ENCODE data around the gene BRMS1L. TPM values are rescaled to one million over a fixed set of nuclear protein-coding genes. Genes with fewer than 3 reads are reported as not detected.
A peak's percentile ranks its signal among the peaks of the same experiment; 100 is the strongest.

BRMS1L gene
- total RNA-seq, 2 experiments from 2014 or later: 5.1 to 5.5 TPM

DNA sequence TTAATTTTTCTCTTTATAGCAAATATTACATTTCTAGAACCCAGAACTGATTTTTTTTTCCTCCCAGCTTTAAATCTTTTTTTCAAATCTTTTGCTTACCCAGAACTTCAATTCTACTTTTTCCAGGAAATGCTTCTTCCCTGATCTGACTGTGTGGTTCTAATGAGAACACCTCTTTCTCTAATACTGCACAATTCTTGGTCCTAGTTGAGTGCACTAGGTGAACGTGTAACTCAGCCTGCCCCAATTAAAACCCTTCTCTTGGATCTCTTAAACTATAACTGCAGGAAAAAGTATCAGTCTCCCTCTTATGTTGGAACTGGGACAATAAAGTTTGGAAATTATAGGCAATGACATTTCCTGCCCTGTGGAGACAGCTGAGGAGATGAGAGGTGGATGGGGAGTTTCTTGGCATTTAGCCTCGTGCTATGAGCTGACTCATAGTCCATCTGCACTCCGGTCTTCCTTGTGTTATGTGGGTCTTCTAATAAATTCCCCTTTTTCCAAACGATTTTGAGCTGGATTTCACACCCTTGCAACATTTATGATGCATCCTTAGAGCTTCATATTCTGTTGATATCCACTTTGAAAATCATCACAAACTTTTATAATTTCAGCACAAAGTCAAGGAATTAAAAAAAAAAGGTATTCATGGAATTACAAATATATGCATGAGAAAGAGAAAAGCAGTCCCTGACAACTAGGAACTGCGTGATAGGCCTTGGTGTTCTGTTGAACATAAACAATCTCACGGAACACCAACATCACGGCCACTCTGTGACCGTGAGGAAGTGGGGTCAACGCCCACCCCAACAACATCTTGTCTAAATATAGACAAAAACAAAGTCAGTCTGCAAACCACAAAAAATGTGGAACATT, 52.4 kb downstream of the BRMS1L start:
- H3K27ac Mint-ChIP-seq: no peak overlapping the region
- no peak overlapping the region for H3K4me3 Mint-ChIP-seq
- CTCF ChIA-PET: interaction anchor here (1.0 to 8.2 kb wide), 3 partner anchors 65 to 496 kb away, joined by 6 to 184 read pairs (median 11); no protein-coding TSS in a partner anchor
- H3K4me1 Mint-ChIP-seq (ENCODE audit: low read depth): peaks cover 13% of the 10 kb centered on the region
- H3K27me3 Mint-ChIP-seq (ENCODE audit: low read depth): no peaks in the 10 kb centered on the region
- ATAC-seq: no peak
- POLR2A ChIA-PET: interaction anchor here (1.1 kb wide), 1 partner anchor 55 kb away, joined by 3 read pairs; no protein-coding TSS in a partner anchor
- H3K9me3 Mint-ChIP-seq (ENCODE audit: insufficient read depth): no peaks in the 10 kb centered on the region
- no peaks in the 10 kb centered on the region for H3K36me3 Mint-ChIP-seq (ENCODE audit: low read depth)
- DNase-seq: no peak

- ChIA-PET POLR2A (interaction anchor here (1.1 kb wide), 1 partner anchor 54 kb away, joined by 3 read pairs; no protein-coding TSS in a partner anchor), CTCF (interaction anchor here (0.8 to 8.2 kb wide), 11 partner anchors 51 to 496 kb away, joined by 3 to 184 read pairs (median 6); partner anchors contain the start of gene BRMS1L)
- DNase-seq: no peak
- Mint-ChIP-seq H3K27ac (no peak overlapping the region), H3K4me3 (no peak overlapping the region), H3K27me3 (ENCODE audit: low read depth) (no peaks in the 10 kb centered on the region), H3K4me1 (ENCODE audit: low read depth) (peaks cover 16% of the 10 kb centered on the region), H3K36me3 (ENCODE audit: low read depth) (no peaks in the 10 kb centered on the region), H3K9me3 (ENCODE audit: insufficient read depth) (no peaks in the 10 kb centered on the region)
- ATAC-seq: no peak
Observed at GRCh38 chr14:35879151-35879648, 53.1 kb downstream of the BRMS1L start.

- no peaks in the 10 kb centered on the region for H3K9me3 Mint-ChIP-seq (ENCODE audit: insufficient read depth)
- ATAC-seq (no peak), DNase-seq (no peak)
- no peak overlapping the region for H3K4me3 Mint-ChIP-seq
- CTCF ChIA-PET: interaction anchor here (0.6 to 8.2 kb wide), 12 partner anchors 28 to 495 kb away, joined by 3 to 184 read pairs (median 4); partner anchors contain the start of gene BRMS1L
- POLR2A ChIA-PET: no interaction called here
- no peak overlapping the region for H3K27ac Mint-ChIP-seq
- H3K36me3 Mint-ChIP-seq (ENCODE audit: low read depth): no peaks in the 10 kb centered on the region
- H3K27me3 Mint-ChIP-seq (ENCODE audit: low read depth): no peaks in the 10 kb centered on the region
- H3K4me1 Mint-ChIP-seq (ENCODE audit: low read depth): peaks cover 16% of the 10 kb centered on the region
Observed at GRCh38 chr14:35879654-35880249, 53.6 kb downstream of the BRMS1L start.

- ATAC-seq: no peak
- H3K4me3 Mint-ChIP-seq: no peak overlapping the region
- CTCF ChIA-PET: interaction anchor here (1.1 to 8.2 kb wide), 6 partner anchors 22 to 493 kb away, joined by 3 to 184 read pairs (median 12); no protein-coding TSS in a partner anchor
- POLR2A ChIA-PET: no interaction called here
- DNase-seq: no peak
- no peaks in the 10 kb centered on the region for H3K9me3 Mint-ChIP-seq (ENCODE audit: insufficient read depth)
- no peaks in the 10 kb centered on the region for H3K27me3 Mint-ChIP-seq (ENCODE audit: low read depth)
- H3K27ac Mint-ChIP-seq: no peak overlapping the region
- H3K36me3 Mint-ChIP-seq (ENCODE audit: low read depth): no peaks in the 10 kb centered on the region
- peaks cover 16% of the 10 kb centered on the region for H3K4me1 Mint-ChIP-seq (ENCODE audit: low read depth)
Observed at GRCh38 chr14:35881280-35881679, 55.1 kb downstream of the BRMS1L start.

GRCh38 chr14:35883677-35884293, 57.6 kb downstream of the BRMS1L start:
- H3K27me3 Mint-ChIP-seq (ENCODE audit: low read depth): no peaks in the 10 kb centered on the region
- CTCF ChIA-PET: interaction anchor here (0.6 to 8.2 kb wide), 27 partner anchors 13 to 490 kb away, joined by 3 to 184 read pairs (median 3); no protein-coding TSS in a partner anchor
- no peaks in the 10 kb centered on the region for H3K9me3 Mint-ChIP-seq (ENCODE audit: insufficient read depth)
- POLR2A ChIA-PET: no interaction called here
- peaks cover 9% of the 10 kb centered on the region for H3K4me1 Mint-ChIP-seq (ENCODE audit: low read depth)
- no peak overlapping the region for H3K4me3 Mint-ChIP-seq
- DNase-seq (peak; percentile 57), ATAC-seq (peak; percentile 49)
- H3K27ac Mint-ChIP-seq: no peak overlapping the region
- no peaks in the 10 kb centered on the region for H3K36me3 Mint-ChIP-seq (ENCODE audit: low read depth)

GRCh38 chr14:35890308-35890707, 64.2 kb downstream of the BRMS1L start:
- CTCF ChIA-PET: no interaction called here
- Mint-ChIP-seq H3K9me3 (ENCODE audit: insufficient read depth) (peaks cover 18% of the 10 kb centered on the region), H3K4me1 (ENCODE audit: low read depth) (no peaks in the 10 kb centered on the region), H3K27ac (no peak overlapping the region), H3K36me3 (ENCODE audit: low read depth) (peaks cover 7% of the 10 kb centered on the region), H3K4me3 (no peak overlapping the region), H3K27me3 (ENCODE audit: low read depth) (no peaks in the 10 kb centered on the region)
- DNase-seq (no peak), ATAC-seq (no peak)
- POLR2A ChIA-PET: no interaction called here

- no peaks in the 10 kb centered on the region for H3K27me3 Mint-ChIP-seq (ENCODE audit: low read depth)
- DNase-seq (no peak), ATAC-seq (no peak)
- ChIA-PET POLR2A (no interaction called here), CTCF (no interaction called here)
- H3K9me3 Mint-ChIP-seq (ENCODE audit: insufficient read depth): peaks cover 35% of the 10 kb centered on the region
- no peak overlapping the region for H3K4me3 Mint-ChIP-seq
- peaks cover 16% of the 10 kb centered on the region for H3K36me3 Mint-ChIP-seq (ENCODE audit: low read depth)
- no peak overlapping the region for H3K27ac Mint-ChIP-seq
- H3K4me1 Mint-ChIP-seq (ENCODE audit: low read depth): no peaks in the 10 kb centered on the region
Observed at GRCh38 chr14:35895256-35895655, 69.1 kb downstream of the BRMS1L start.

DNA sequence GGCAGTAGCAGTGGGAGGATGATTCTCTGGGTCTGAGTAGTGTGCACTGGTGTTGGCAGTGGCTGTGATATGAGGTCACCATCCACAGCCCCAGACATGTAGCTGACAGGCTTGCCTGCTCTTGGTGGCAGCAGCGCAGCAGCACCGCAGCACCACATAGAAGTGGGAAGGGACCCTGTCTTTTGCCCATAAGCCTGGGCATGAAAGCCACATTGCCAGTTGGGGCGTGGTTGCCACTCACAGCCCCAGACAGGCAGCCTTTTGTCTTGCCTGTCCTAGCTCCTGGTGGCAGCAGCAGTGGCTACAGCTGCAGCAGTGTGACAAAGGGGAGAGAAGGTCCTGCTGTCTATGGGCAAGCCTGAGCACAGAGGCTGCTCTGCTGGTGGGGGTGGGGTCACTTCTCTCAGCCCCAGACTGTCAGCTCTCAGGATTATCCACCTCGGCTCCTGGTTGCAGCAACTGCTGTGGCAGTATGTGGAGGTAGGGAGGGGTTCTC, 71.5 kb downstream of the BRMS1L start:
- CTCF ChIA-PET: interaction anchor here (1.1 to 1.5 kb wide), 2 partner anchors 172 to 173 kb away, joined by 3 read pairs; no protein-coding TSS in a partner anchor
- H3K9me3 Mint-ChIP-seq (ENCODE audit: insufficient read depth): peaks cover 35% of the 10 kb centered on the region
- POLR2A ChIA-PET: no interaction called here
- H3K4me1 Mint-ChIP-seq (ENCODE audit: low read depth): no peaks in the 10 kb centered on the region
- no peaks in the 10 kb centered on the region for H3K27me3 Mint-ChIP-seq (ENCODE audit: low read depth)
- ATAC-seq (no peak), DNase-seq (no peak)
- H3K36me3 Mint-ChIP-seq (ENCODE audit: low read depth): peaks cover 16% of the 10 kb centered on the region
- H3K27ac Mint-ChIP-seq: no peak overlapping the region
- no peak overlapping the region for H3K4me3 Mint-ChIP-seq

DNA sequence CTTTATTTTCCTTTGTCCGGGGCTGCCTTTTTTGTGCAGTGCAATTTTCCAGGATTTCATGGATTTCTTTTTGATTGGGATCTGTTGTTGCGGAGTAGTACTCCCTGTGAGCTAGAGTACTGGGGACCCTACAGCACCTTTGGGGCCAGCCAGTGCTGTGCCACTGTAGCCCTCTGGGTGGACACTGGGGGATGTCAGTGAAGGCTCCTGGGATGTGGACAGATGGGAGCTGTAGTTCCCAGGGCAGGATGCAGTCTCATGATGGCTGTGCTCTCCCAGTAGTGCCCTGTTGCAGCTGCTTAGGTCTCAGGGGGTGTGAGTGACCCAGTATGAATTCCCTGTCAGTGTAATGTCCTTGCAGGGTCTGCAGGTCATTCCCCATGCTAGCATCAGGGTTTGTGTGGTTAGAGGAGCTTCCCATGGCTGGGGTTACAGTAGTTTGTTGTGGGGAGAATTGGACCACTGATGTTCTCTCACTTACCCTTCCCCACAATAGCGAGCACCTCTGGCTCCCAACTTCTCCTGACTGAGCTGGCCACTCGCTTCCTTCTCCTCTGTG, 72.2 kb downstream of the BRMS1L start:
- H3K27me3 Mint-ChIP-seq (ENCODE audit: low read depth): no peaks in the 10 kb centered on the region
- H3K27ac Mint-ChIP-seq: no peak overlapping the region
- DNase-seq (no peak), ATAC-seq (no peak)
- CTCF ChIA-PET: interaction anchor here (1.5 kb wide), 1 partner anchor 171 kb away, joined by 3 read pairs; no protein-coding TSS in a partner anchor
- POLR2A ChIA-PET: no interaction called here
- H3K4me3 Mint-ChIP-seq: no peak overlapping the region
- no peaks in the 10 kb centered on the region for H3K4me1 Mint-ChIP-seq (ENCODE audit: low read depth)
- H3K36me3 Mint-ChIP-seq (ENCODE audit: low read depth): peaks cover 14% of the 10 kb centered on the region
- peaks cover 35% of the 10 kb centered on the region for H3K9me3 Mint-ChIP-seq (ENCODE audit: insufficient read depth)

GRCh38 chr14:35900741-35901140, 74.6 kb downstream of the BRMS1L start:
- POLR2A ChIA-PET: no interaction called here
- CTCF ChIA-PET: no interaction called here
- Mint-ChIP-seq H3K9me3 (ENCODE audit: insufficient read depth) (peaks cover 14% of the 10 kb centered on the region), H3K36me3 (ENCODE audit: low read depth) (peaks cover 7% of the 10 kb centered on the region), H3K27ac (no peak overlapping the region), H3K4me1 (ENCODE audit: low read depth) (no peaks in the 10 kb centered on the region), H3K27me3 (ENCODE audit: low read depth) (peaks cover 6% of the 10 kb centered on the region), H3K4me3 (no peak overlapping the region)
- DNase-seq (no peak), ATAC-seq (no peak)

DNA sequence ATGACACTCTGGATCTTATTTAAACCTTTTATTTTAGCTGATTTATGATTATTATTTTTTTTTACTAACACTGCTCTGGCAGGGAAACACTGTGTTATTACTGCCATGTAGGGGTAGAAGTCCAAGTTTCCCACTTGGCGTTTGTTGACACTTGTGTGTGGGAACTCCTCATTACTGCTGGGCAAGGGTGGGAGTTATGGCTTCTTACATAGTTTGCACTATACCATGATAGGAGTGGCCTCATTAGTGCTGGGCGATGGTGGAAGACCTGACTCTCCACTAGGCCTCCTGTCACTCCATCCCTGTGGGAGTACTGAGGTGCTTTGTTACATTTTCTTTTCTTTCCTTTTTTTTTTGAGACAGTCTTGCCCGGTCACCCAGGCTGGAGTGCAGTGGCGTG, 83.5 kb downstream of the BRMS1L start:
- Mint-ChIP-seq H3K27me3 (ENCODE audit: low read depth) (no peaks in the 10 kb centered on the region), H3K27ac (no peak overlapping the region)
- CTCF ChIA-PET: no interaction called here

More for the DNA sequence above, 83.5 kb downstream of the BRMS1L start:
- H3K4me3 Mint-ChIP-seq: no peak overlapping the region
- H3K4me1 Mint-ChIP-seq (ENCODE audit: low read depth): no peaks in the 10 kb centered on the region
- no peaks in the 10 kb centered on the region for H3K36me3 Mint-ChIP-seq (ENCODE audit: low read depth)
- no peaks in the 10 kb centered on the region for H3K9me3 Mint-ChIP-seq (ENCODE audit: insufficient read depth)
- DNase-seq (no peak), ATAC-seq (no peak)
- POLR2A ChIA-PET: no interaction called here
